Tibial nerve (tissue), 4 donors: ENCODE data around the gene SCGB1D1. TPM values are rescaled to one million over a fixed set of nuclear protein-coding genes. Genes with fewer than 3 reads are reported as not detected.

Experiments
- DNase-seq, 2 donors: peaks; one replicate each; pipeline ENCODE4 v3.0.0-alpha.2; 2019; ENCODE audit warnings: low spot score in 2 of 2
- H3K27ac ChIP-seq, 4 donors: fragments of 200-600 bp; sonication (generic) in 3 of 4; one replicate each; pipeline ENCODE4 v1.5.1; 2017 to 2019; ENCODE audit warnings: mild to moderate bottlenecking in 1 of 4
- H3K27me3 ChIP-seq, 2 donors: fragments of 200-600 bp; sonication (generic) in 1 of 2; one replicate each; pipeline versions ENCODE4 v1.5.1 to v1.6.0; 2017 to 2019
- H3K36me3 ChIP-seq, 3 donors: fragments of 200-600 bp; sonication (generic); one replicate each; pipeline ENCODE4 v1.5.1; 2018 to 2019
- H3K4me1 ChIP-seq, 4 donors: fragments of 200-600 bp; sonication (generic) in 3 of 4; one replicate each; pipeline ENCODE4 v1.5.1; 2017 to 2019
- H3K4me3 ChIP-seq, 4 donors: fragments of 200-600 bp; sonication (generic) in 3 of 4; one replicate each; pipeline ENCODE4 v1.5.1; 2017 to 2019; ENCODE audit warnings: mild to moderate bottlenecking in 1 of 4, moderate library complexity in 1 of 4
- H3K9me3 ChIP-seq, 4 donors: fragments of 200-600 bp; sonication (generic) in 3 of 4; one replicate each; pipeline ENCODE4 v1.5.1; 2017 to 2019
- CTCF ChIP-seq, 5 experiments: fragments of 200-600 bp in 3 of 5; fragments of 450-650 bp in 2 of 5; sonication (generic) in 3 of 5; IDR thresholded peaks; one replicate each; pipeline ENCODE4 v1.5.1; 2016 to 2019; ENCODE audit warnings: antibody characterized with exemption in 5 of 5, mild to moderate bottlenecking in 3 of 5, moderate library complexity in 2 of 5
- EP300 ChIP-seq, 2 donors: sonication (generic); formaldehyde crosslinking; IDR thresholded peaks; one replicate each; pipeline ENCODE4 v1.6.1; 2017; ENCODE audit warnings: antibody characterized with exemption in 2 of 2, mild to moderate bottlenecking in 1 of 2
- POLR2A ChIP-seq, 2 donors: fragments of 450-650 bp; IDR thresholded peaks; one replicate each; pipeline ENCODE4 v1.6.1; 2017; ENCODE audit warnings: antibody characterized with exemption in 2 of 2, mild to moderate bottlenecking in 2 of 2, moderate library complexity in 2 of 2
- WGBS, 2 donors: methylation state at CpG; one replicate each; pipeline ENCODE4 v1.1.5; 2018; 5-methylcytosine and 5-hydroxymethylcytosine counted together
- total RNA-seq, 4 donors: library from RNA; depleted of rRNA; stranded (reverse); fragments of >200 nt; gene quantifications; one replicate each; pipeline ENCODE4 v1.1.0, GENCODE V29; 2016

SCGB1D1 gene
- not detected for total RNA-seq

- Histone ChIP-seq H3K27ac (no peak within 1 kb of the TSS), H3K4me3 (no peak within 1 kb of the TSS), H3K9me3 (no peaks in the 10 kb centered on the region), H3K4me1 (no peaks in the 10 kb centered on the region), H3K27me3 (peaks cover 0 to 10% of the 10 kb centered on the region in 2 donors), H3K36me3 (no peaks in the 10 kb centered on the region)
- no peak for DNase-seq
- WGBS, 2 donors: 51 to 66% methylated on average over 7 to 9 of the region's 9 CpGs
- TF ChIP-seq CTCF (IDR thresholded peaks at IDR 0.05): no peak
- TF ChIP-seq POLR2A (IDR thresholded peaks at IDR 0.05): no peak
- no peak for TF ChIP-seq EP300 (IDR thresholded peaks at IDR 0.05)
Measured at GRCh38 chr11:62190011-62190410, at the start of gene SCGB1D1. TSS of gene SCGB1D1 (plus strand) at chr11:62190216. CDS start at chr11:62190285, 69 bp downstream.

GRCh38 chr11:62140304-62141110, 49.5 kb upstream of the SCGB1D1 start:
- TF ChIP-seq EP300 (IDR thresholded peaks at IDR 0.05) (no peak), POLR2A (IDR thresholded peaks at IDR 0.05) (no peak), CTCF (IDR thresholded peaks at IDR 0.05) (no peak)
- Histone ChIP-seq H3K27ac (no peak overlapping the region), H3K4me3 (no peak overlapping the region), H3K4me1 (peaks cover 0 to 5% (median 0%) of the 10 kb centered on the region in 4 donors), H3K9me3 (no peaks in the 10 kb centered on the region), H3K36me3 (peaks cover 4 to 85% (median 4%) of the 10 kb centered on the region in 3 donors), H3K27me3 (no peaks in the 10 kb centered on the region)
- WGBS, 2 donors: 97 to 98% methylated on average over 14 to 16 of the region's 24 CpGs
- DNase-seq: no peak

GRCh38 chr11:62141111-62142042, 48.6 kb upstream of the SCGB1D1 start:
- no peaks in the 10 kb centered on the region for H3K9me3 ChIP-seq
- H3K4me3 ChIP-seq: no peak overlapping the region
- no peaks in the 10 kb centered on the region for H3K27me3 ChIP-seq
- H3K4me1 ChIP-seq: peaks cover 0 to 5% (median 0%) of the 10 kb centered on the region in 4 donors
- H3K27ac ChIP-seq: no peak overlapping the region
- DNase-seq: no peak
- peaks cover 4 to 94% (median 4%) of the 10 kb centered on the region in 3 donors for H3K36me3 ChIP-seq
- WGBS, 2 donors: 82 to 90% methylated on average over 22 of the region's 22 CpGs
- no peak for TF ChIP-seq POLR2A (IDR thresholded peaks at IDR 0.05)
- TF ChIP-seq EP300 (IDR thresholded peaks at IDR 0.05): no peak
- TF ChIP-seq CTCF (IDR thresholded peaks at IDR 0.05): no peak

- peaks cover 4 to 98% (median 4%) of the 10 kb centered on the region in 3 donors for H3K36me3 ChIP-seq
- H3K4me1 ChIP-seq: peaks cover 0 to 5% (median 0%) of the 10 kb centered on the region in 4 donors
- no peak overlapping the region for H3K27ac ChIP-seq
- no peaks in the 10 kb centered on the region for H3K27me3 ChIP-seq
- DNase-seq: no peak
- no peak for TF ChIP-seq EP300 (IDR thresholded peaks at IDR 0.05)
- no peak for TF ChIP-seq POLR2A (IDR thresholded peaks at IDR 0.05)
- TF ChIP-seq CTCF (IDR thresholded peaks at IDR 0.05): no peak
- no peak overlapping the region for H3K4me3 ChIP-seq
- WGBS, 2 donors: 93% methylated on average over 2 to 4 of the region's 4 CpGs
- no peaks in the 10 kb centered on the region for H3K9me3 ChIP-seq
Measured at GRCh38 chr11:62142043-62142375, 48.0 kb upstream of the SCGB1D1 start.
